Stimulated activated naive CD4-positive, alpha-beta T cell (primary cell): ENCODE measurements around the gene TM9SF1.

Source experiments
- DNase-seq, 6 experiments: peaks; one replicate each; lab custom pipeline; 2025; lab: John Stamatoyannopoulos, UW

Gene TM9SF1

GRCh38 chr14:24196071-24197055 lies 1.1 kb upstream of the TM9SF1 start:
- DNase-seq, result no peak

- DNase-seq, result no peak
Observed at GRCh38 chr14:24194873-24195185, 412 bp downstream of the TM9SF1 start.

- DNase-seq, result no peak
Observed at GRCh38 chr14:24194186-24194872, 912 bp downstream of the TM9SF1 start.

GRCh38 chr14:24192933-24193332 lies 2.3 kb downstream of the TM9SF1 start:
- DNase-seq, result no peak

GRCh38 chr14:24190416-24190815 lies 4.8 kb downstream of the TM9SF1 start:
- no peak for DNase-seq

- DNase-seq, result no peak
Observed at GRCh38 chr14:24189460-24189859, 5.8 kb downstream of the TM9SF1 start.

GRCh38 chr14:24189059-24189375 lies 6.2 kb downstream of the TM9SF1 start:
- no peak for DNase-seq

GRCh38 chr14:24188251-24189058 lies 6.8 kb downstream of the TM9SF1 start, which contains the start of gene IPO4:
TSS of gene IPO4 (minus strand) at chr14:24188816. CDS start at chr14:24188787, 29 bp downstream.
- DNase-seq, result peak; percentile 84 to 94 (median 93)

GRCh38 chr14:24187539-24187915 lies 7.7 kb downstream of the TM9SF1 start:
- no peak for DNase-seq

- no peak for DNase-seq
Observed at GRCh38 chr14:24186831-24187538, 8.3 kb downstream of the TM9SF1 start.

- DNase-seq, result no peak
Observed at GRCh38 chr14:24185741-24186140, 9.5 kb downstream of the TM9SF1 start.

- DNase-seq, result no peak
Observed at GRCh38 chr14:24185026-24185425, 10.2 kb downstream of the TM9SF1 start.

- no peak for DNase-seq
Observed at GRCh38 chr14:24184104-24184970, 10.9 kb downstream of the TM9SF1 start.

- DNase-seq, result no peak
Observed at GRCh38 chr14:24183014-24183481, 12.2 kb downstream of the TM9SF1 start.

- DNase-seq, result no peak
Observed at GRCh38 chr14:24182110-24182882, 12.9 kb downstream of the TM9SF1 start.

GRCh38 chr14:24181371-24182077 lies 13.7 kb downstream of the TM9SF1 start:
- DNase-seq, result no peak

GRCh38 chr14:24179961-24180796 lies 15.1 kb downstream of the TM9SF1 start:
- DNase-seq, result no peak

- DNase-seq, result no peak
Observed at GRCh38 chr14:24179294-24179960, 15.8 kb downstream of the TM9SF1 start.
